Mammary epithelial cell (primary cell): Measurements from ENCODE around the gene ACTMAP.

Source experiments
- EZH2 ChIP-seq: IDR thresholded peaks from 2 replicates; pipeline ENCODE4 v1.6.1; 2012; ENCODE audit warnings: low read length, inconsistent platforms, borderline replicate concordance
- TF ChIP-seq, protein P1 (sequence below), 2 donors: IDR thresholded peaks in 1 of 2; conservative IDR thresholded peaks in 1 of 2; 2 replicates each; pipeline ENCODE4 v1.5.1; 2011 to 2012; ENCODE audit warnings: inconsistent platforms in 2 of 2, low read length in 2 of 2, mild to moderate bottlenecking in 2 of 2, control low read depth in 1 of 2, low read depth in 1 of 2; ENCODE audit not compliant: insufficient read depth in 1 of 2; ENCODE audit errors: extremely low read depth in 1 of 2

DNA sequence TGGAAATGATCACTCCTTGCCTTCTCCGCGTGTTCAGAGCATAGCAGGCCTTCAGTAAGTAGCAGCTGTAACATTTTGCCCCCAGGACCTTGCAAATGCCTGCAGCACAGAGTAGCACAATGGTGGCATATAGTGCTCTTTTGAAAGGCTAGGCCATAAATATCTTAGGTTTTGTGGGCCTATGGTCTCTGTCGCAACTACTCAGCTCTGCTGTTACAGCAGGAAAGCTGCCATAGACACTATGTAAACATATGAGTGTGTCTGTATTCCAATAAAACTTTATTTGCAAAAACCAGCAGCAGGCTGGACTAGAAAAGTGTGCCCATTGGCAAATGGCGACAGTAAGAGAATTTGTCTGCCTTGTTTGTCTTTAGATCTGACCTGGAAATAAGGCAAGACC, 24.0 kb downstream of the ACTMAP start:
- TF ChIP-seq, protein P1, sequence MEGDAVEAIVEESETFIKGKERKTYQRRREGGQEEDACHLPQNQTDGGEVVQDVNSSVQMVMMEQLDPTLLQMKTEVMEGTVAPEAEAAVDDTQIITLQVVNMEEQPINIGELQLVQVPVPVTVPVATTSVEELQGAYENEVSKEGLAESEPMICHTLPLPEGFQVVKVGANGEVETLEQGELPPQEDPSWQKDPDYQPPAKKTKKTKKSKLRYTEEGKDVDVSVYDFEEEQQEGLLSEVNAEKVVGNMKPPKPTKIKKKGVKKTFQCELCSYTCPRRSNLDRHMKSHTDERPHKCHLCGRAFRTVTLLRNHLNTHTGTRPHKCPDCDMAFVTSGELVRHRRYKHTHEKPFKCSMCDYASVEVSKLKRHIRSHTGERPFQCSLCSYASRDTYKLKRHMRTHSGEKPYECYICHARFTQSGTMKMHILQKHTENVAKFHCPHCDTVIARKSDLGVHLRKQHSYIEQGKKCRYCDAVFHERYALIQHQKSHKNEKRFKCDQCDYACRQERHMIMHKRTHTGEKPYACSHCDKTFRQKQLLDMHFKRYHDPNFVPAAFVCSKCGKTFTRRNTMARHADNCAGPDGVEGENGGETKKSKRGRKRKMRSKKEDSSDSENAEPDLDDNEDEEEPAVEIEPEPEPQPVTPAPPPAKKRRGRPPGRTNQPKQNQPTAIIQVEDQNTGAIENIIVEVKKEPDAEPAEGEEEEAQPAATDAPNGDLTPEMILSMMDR (conservative IDR thresholded peaks at IDR 0.05 in 1 of 2, IDR thresholded peaks at IDR 0.05 in 1 of 2; ENCODE audit: extremely low read depth in 1 of 2, insufficient read depth in 1 of 2, low read depth in 1 of 2, low read length in 2 of 2), result no peak
- TF ChIP-seq EZH2, result no peak
